ENCODE data around the gene IFT43. TPM values are rescaled to one million over a fixed set of nuclear protein-coding genes. Genes with fewer than 3 reads are reported as not detected.

Gene IFT43
- total RNA-seq, 1 donor from 2014 or later: 33.1 TPM

DNA sequence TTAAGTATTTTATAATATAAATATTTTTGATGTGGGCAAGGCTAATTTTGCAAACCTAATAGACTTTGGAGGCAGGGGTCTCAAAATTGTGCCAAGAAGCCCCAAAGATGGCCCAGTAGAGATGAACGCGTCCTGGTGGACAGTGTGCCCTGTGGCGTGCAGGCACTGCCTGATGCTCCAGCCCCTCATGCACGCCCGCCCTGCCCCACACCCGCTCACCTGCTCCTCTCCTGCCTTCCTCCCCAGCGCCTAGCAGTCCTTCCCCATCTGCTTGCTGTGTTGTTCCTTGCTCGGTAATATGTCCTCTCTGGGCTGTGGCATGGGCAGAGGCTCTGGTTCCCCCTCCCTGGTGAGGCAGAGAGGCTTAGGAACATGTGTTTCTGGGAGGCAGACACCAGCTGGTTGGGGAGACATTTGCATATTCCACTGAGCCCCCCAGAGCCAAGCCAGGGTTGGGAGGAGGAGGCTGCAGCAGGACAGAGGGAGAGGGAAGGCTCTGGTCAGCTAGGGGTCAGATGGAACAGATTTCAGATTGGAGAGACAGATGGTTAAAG is 119.3 kb downstream of the IFT43 start:
- no peak for DNase-seq (ENCODE audit: low spot score)

DNA sequence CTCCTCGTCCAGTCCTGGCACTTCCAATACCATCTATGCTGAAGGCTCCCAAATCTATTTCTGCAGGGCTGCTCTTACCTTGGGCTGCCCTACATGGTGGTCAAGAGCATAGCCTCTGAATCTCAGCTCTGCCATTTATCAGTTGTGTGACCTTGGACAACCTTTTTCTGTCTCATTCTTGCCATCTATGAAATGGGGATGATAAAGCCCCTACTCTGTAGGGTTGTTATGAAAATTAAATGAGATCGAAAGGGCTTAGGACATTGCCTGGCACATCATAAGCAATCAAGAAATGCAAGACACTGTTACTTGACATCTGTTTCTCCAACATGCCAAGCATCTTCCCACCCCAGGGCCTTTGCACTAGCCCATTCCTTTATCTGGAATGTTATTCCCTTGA is 120.6 kb downstream of the IFT43 start:
- DNase-seq (ENCODE audit: low spot score): no peak

DNA sequence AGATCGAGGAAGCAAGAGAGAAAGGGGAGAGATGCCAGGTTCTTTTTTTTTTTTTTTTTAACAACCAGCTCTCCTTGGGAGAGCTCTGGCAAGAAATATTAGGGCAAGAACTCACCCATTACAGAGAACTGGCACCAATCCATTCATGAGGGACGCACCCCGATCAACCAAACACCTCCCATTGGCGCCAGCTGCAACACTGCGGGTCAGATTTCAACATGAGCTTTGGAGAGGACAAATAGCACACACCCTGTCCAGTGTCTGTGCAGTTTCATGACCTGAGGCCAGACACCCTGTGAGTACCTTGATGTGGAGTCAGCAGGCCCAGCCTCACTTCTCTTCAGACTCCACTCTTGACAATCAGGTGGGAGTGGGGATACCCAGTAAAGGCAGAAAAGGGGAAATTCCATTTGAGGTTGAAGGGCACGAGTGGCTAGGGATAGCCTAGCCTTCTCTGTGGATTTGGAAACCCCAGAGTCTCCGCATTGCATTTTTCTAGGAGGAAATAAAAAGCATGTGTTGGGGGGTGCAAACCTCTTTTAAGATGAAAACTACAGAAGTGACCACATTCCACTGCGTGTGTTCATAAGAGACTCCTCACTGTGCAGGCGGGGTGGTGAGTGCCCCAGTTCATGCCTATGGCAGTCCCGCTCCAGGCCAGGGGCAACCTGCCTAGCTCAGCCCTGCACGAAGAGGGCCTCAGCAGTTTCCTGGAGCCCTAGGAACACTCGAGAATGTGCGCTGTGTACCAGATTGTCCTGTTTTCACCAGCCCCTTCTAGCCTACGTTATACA is 123.7 kb downstream of the IFT43 start:
- no peak for DNase-seq (ENCODE audit: low spot score)

DNA sequence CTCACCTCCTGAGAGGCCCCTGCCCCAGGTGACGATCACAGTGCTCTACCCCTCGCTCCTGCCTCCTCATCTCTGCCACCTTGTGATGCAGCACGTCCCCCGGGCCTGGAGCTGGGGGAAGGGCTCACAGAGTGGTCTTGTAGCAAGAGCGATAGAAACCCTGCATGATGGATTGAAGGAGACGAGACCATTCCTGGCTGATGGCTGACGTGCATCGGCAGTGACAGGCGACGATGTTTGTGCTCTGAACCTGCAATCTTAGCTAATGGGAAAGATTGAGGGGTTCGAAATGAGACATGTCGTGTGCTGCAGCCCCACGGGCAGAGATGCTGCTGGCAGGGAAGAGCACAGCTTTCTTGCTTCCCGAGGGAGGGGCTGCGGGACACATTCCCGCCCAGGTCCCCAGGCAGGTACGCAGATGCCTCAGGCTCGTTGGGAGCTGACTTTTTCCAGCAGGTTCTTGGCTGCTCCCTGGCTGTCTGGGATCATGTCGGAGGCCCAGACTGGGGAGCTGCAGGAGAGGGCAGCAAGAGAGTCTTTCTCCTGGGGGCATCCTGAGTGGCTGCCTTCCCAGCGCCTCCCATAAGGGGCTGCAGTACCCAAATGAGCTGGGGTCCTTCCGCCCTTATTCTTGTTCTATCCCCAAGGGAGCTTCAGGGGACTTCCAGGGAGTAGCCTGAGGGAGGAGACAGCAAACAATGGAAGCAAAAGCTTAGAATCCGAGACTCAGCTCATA is 127.5 kb downstream of the IFT43 start:
- DNase-seq (ENCODE audit: low spot score): no peak

DNA sequence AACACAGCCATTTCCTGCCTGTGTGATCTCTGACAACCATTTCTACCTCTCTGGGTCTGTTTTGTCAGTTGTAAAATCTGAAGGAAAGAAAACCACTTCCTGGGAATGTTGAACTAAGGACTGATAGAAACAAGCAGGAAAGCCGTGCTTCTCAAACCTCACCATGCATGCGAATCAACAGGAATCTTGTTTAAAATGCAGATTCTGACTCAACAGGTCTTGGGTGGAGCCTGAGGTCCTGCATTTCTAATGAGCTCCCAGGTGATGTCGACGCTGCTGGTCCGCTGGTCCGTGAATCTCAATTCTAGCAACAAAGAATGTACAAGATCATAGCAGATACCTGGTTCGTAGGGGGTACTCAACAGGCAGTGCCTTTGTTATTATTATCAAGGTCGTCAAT is 128.1 kb downstream of the IFT43 start:
- no peak for DNase-seq (ENCODE audit: low spot score)

DNA sequence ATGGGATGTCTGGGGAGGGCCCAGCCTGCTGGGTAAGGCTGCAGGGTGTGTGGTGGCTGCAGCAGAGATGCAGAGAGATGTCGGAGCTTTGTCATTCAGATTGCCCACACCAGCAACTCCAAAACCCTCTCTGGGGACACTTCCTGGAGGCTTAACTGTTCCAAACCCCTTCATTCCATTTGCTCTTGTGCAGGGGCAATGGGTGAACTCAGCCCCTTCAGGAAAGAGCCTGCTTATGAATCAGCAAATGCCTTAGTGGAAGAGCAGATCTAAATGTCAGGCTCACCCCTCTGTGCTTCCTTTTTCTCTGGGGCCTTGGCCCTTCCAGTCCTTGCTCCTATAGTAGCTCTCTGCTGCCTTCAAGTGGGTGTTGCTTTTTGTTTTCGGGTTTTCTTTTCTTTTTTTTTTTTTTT is 129.5 kb downstream of the IFT43 start:
- DNase-seq (ENCODE audit: low spot score): no peak

DNA sequence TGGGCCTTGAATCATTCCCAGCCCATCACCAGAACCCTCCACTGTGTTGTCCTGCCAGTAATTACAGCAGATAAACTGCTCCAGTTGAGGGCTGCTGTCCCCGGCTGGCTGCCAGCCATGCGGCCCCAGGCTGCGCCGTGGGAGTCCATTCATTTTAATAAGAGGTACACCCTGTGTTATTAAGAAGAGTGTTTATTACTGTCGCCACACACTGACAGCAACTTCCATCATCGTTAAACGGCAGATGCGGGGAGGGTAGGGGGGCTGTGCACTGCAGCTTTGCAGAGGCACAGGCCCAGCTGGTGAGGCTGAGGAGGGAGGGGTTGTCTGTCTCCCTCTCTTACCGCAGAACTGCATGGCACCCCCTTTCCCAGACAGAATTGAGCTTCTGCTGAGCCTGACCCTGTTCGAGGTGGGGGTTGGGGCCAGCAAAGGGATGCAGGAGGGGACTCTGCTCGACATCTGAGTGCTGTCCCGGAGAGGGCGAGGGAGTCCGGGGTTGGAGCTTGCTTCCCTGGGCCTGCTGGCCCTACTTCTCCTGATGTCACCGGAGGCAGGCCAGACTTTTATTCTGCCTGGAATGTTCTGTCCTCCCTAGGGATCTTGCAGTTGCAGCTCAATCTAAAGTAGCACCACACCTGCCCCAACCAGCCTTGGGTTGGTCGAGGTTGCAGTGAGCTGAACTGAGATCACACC is 132.4 kb downstream of the IFT43 start:
- no peak for DNase-seq (ENCODE audit: low spot score)

DNA sequence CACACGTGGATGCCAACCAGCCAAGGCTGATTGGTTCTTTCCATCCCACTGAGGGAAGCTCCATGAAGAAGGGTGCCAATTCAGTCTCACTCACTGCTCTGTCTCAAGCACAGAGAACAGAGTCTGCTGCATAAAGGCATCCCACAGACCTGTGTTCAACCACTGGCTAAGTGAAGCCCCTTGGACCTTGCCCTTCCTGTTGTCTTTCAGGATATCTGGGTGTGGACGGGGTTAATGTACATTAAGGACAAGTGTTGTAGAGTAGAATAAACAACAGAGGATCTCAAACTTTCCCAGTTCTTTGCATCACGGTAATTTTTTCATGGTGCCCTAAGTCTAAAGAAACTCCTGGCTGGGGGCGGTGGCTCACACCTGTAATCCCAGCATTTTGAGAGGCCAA is 133.0 kb downstream of the IFT43 start:
- no peak for DNase-seq (ENCODE audit: low spot score)

DNA sequence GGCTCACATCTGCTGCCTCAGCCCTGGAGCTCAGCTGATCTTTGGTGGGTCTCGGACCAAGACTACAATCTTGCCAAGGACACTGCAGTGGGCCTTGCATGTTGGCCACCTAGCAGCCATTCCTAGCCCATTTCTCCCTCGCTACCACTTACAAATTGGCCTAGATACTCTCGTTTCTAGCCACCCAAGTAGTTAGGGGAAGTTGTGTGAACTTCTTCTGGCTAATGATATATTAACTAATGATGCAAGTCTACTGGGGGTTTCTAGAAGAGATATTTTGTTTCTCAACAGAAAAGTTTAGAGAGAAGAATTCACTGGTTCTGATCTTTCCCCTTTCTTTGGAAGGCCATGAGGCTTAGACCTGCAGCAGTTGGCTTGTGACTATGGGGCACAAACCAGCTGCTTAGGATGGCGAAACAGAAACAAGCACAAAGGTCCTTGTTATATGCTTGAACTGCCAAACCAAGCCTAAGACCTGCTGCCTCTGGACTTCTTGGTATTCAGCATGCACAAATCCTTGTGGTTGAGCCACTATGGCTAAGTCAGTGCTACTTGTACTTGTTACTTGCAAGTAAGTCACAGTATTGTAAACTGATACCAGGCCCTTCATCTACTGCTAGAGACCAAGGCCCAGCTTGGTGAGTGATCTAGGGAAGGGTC is 135.7 kb downstream of the IFT43 start:
- DNase-seq (ENCODE audit: low spot score): no peak

DNA sequence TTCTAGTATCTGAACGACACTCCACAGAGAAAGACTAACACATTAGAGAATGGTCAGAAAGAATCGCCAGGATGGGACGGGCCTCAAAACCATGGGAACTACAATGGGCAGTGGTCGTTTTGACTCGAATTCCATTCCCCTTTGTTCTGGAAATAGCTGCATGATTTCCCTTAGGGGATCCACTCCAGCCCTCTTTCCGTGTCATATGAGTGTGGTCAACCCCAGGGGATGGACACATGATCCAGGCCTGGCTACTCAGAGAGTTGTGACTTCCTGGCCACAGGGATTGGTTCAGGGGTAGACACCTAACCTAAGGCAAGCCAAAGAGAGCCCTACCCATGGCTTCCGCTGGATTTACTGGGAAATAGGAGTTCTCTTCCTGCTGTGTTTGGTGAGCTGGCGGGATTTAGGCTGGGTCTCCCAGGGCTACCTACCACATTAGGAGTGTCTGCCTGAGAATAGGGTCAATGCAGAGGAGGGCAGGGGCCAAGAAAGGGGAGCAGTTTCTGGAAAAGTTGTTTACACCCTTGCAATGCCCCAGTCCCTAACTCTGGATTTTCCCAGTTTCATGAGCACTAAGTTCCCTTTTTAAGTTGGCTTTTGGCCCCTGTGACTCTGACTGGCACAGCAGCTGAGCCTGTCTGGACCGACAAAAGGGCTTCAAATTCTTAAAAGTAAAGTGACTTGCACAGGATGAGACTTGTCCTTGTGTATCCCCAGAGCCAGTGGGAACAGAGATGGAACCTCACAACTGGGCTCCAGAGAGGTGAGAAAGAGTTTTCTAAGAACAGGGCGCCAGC is 138.1 kb downstream of the IFT43 start:
- no peak for DNase-seq (ENCODE audit: low spot score)

DNA sequence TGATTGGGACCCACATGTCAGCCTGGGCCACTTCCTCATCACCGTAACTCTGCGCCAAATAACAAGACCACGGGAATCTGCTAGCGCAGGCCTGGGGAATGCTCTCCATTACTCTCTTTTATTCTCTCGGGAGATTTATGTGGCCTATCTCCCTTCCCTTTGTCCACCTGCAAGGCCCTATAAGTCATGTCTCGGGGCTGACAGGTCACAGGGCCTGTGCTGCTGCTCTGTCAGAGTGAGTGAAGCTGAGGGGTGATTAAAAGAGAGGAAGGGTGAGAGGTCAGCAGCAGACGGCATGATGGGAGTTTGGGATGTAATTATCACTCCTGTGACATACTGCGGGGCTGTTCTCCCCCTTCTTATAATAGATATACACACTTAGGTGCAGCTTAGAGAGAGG is 139.9 kb downstream of the IFT43 start:
- DNase-seq (ENCODE audit: low spot score): no peak

DNA sequence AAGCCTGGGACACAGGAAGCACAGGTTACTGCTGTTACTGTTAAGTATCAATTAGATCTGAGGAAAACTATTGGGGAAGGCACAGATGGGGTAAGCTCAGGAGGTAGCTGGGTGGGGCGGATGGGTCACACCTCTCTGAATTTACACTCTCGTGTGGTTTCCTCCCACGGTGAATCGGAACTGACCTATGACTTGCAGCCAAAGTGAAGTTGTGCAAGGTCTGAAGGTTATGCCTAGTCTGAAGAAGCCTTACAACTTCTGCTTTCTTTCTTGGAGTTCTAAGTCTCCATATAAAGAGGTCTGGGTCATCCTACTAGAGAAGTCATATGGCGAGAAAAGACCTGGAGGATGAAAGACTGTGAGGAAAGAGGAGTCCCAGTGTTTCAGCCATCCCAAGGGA is 140.5 kb downstream of the IFT43 start:
- no peak for DNase-seq (ENCODE audit: low spot score)

DNA sequence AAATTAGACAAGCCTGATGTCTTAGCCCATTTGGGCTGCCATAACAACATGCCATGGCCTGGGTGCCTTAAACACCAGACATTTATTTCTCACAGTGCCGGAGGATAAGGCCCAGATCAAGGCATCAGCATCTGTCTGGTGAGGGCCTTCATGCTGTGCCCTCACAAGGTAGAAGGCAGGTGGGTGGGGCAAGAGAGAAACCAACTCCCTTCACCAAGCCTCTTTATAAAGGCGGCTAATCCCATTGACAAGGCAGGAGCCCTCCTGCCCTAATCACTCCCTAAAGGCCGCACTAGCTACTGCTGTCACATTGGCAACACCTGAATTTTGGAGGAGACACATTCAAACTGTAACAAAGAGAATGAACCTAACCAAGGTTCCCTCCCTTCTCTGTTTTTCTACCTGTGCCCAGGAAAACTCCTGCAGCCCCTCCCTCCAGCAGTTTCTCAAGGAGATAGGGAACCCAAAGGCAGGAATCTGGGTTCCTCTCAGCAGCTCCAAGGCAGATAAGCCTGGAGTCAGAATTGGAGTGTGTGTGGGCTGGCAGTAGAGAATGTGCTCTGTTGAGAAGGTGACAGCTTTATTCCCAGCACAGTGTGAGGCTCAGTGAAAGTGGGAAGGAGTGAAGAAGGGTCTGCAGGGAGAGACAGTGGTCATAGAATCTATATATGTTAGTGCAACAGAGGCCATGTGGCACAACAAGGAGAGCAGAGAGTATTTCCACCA is 144.5 kb downstream of the IFT43 start:
- DNase-seq (ENCODE audit: low spot score): peak; percentile 5

DNA sequence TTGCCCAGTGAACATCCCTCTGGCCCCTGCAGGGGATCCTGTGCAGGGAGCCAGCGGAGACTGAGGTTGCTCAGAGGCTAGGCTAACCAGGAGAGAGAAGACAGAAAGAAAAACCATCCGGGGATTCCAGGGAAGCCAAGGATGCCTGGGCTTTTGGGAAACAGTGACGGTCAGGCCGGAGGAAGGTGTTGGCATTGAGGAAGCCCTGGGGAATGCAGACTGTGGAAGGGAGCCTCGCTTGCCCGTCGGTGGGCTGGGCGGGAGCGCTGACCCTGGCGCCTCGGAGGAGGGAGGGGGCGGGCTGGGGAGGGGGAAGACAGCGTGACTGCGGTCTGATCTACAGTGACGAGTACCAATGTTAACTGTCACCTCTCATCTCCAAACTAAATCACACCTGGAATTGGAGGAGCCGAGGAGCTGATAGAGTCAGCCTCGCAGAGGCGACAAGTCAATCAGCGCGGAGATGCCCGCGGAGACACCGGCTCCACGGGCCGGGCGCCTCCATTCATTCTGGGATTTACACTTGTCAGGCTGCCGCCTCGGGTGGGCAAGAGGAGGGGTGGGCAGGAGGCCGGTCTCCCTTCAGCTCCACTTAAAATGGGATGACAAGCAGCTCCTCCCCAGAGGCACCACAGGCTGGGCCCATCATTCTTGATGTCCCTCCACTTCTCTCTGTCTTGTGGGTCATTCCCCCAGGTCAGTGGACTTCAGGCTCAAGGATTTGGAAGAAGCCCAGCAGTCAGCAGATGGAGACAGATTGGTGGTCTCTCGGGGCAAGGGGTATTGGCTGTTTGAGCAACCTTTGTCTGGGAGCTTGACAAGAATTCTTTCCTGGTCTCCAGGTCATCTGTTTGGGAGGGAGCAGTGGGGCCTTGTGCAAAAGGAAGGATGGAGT is 145.8 kb downstream of the IFT43 start:
- DNase-seq (ENCODE audit: low spot score): peak; percentile 84

DNA sequence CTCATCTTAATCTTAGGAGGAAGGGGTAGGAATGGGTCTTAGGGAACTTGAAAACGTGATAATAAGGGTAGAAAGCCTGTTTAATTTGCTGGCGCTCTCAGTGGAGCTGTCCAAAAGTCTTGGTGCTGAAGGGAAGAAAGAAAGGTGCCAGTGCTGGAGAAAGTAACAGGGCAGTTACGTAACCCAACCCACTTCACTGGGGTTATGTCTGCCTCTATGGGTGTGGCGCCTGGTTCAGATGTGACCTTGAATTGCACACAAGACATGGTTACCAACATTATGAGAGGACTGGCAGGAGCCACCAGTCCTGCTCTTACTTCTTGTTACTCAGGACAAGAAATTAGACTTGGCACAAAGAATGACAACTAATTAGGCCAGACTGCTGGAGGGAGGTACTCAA is 147.5 kb downstream of the IFT43 start:
- DNase-seq (ENCODE audit: low spot score): peak; percentile 26
